HG03378 (cell line): ENCODE measurements around the gene POU3F1.

Experiments
- ATAC-seq: cut with Tn5 transposase; IDR thresholded peaks from one replicate; pipeline ENCODE4 v1.9.1; 2021; ENCODE audit warnings: mild to moderate bottlenecking, moderate library complexity; ENCODE audit not compliant: unreplicated experiment

The POU3F1 gene

DNA sequence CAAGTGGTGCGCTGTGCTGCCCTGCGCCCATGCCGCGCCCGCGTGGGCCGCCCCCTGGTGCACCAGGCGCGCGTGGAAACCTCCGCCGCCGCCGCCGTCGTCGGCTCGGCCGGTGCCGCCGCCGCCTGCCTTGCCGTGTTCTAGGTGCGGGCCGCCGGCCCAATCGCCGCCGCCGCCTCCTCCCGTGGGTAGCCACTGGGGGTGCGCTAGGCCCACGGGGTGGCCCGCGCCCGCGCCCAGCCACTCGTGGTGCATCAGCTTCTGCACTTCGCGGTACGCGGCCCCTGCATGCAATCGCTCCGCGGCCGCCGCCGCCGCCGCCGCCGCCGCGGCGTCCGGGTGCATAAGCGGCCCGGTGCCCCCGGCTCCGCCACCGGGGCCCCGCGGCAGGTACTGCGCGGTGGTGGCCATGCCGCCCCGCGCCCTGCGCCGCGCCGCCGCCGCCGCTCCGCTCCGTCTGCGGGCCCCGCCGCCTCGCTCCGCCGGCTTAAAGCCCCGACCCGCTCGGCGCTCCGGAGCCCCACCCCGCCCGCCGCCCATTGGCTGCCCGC lies at the start of gene POU3F1:
Gene POU3F1, minus strand, starts transcription at position 461 of the 551 bp plus-strand sequence. Its CDS starts 50 bp downstream, at position 411.
- ATAC-seq, result no peak

DNA sequence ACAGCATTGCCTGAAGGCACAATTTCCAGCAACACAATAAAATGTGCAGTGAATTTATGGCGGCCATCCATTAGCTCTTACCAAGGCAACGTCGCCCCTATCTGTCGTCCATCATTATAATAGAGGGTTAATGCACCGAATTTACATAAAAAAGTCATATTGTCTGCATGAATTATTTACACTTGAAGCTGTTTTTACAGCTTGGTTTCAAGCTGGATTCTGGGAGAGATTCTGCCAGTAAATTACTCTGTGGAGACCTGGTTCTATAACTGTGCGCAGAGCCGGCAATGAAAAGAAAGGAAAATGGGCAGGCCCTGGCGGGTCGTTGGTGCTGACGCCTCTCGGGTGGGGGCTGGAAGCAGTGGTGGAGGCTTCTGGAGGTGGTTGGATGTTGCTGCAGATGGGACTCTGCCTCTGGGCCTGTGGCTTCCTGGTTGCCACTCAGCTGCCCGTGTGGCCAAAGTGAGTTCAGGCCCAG lies 48.9 kb upstream of the POU3F1 start:
- no peak for ATAC-seq

DNA sequence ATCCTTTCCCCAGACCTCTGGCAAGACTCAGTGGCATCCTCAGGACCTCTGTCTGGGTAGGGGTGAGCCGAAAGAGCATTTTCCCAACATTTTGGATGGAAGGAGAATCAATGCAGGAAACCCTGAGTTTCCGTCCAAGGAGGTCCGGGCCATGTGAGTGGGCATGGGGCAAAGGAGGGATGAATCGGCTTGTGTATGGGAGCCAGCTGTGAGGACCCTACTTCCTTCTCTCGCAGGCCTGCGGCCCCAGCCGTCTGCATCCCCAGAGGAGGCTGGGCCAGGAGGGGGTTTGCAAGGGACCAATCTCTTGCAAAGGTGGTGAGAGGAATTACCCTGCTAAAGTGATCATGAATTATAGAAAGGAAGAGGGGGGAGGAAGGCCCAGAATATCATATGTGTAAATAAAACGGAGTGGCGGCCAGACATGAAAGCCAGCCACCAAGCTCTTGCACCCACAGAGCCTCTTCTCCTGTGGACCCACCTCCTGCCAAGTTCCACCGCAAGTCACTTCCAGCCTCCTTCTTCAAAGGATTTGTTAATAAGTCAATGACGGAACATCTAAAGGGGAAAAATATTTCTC lies 48.2 kb upstream of the POU3F1 start:
- ATAC-seq, result no peak

DNA sequence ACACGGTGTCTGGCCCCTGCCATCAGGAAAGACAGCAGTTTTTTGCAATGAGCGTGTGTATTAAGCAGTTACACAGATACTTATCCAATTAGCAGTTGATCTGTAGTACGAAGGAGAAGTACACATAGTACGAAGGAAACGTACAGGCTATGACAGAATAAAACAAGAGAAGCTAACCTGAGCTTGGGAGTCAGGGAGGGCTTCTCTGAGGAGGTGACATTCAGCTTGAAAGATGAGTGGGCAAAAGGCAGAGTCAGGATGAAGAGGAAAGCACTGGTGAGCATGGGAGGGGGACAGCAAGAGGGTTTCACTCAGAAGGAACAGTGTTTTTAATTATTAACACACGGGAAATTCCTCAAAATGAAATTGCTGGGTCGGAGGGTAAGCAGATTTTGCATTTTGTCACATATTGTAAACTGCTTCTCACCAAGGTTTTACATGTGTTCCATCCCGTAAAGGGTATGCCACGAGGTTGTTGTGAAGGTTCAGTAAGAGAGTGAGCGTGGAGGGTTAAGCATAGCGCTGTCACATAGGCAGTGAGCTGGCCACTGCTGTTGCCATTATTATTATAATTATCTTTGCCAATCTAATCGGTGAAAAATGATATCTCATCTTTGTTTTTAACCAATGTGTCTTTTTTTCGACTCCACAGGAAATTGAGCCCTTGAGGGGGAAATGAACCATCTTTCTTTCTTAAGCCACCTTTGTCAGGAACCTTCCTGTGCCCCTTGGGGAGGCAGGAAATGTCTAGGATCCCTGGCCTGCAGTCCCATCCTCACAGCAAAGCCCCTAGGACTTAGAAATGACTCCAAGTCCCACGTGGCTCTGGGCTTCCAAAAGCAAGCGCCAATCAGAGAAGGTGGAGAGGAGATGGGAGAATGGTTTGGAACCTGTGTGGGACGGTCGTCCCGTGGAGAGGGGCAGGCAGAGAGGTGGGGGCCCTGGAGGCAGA lies 47.3 kb upstream of the POU3F1 start:
- ATAC-seq, result no peak

DNA sequence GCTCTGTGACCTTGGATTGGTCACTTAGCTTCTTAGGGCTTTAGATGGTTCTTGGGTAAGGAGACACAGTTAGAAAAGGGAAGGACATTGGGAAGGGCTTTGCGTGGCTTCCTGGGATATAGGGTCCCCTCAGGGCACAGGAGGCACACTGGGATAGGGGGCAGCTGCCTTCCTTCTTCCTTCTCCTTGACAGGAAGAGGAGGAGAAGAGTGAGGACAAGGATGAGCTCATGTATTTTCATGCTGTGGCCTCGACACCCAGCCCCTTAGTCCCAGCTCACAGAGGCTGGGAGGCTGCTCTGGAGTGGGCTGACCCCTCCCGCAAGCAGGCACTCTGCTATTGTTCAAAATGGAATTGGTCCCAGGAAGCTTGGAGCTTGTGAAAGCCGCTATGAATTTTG lies 45.7 kb upstream of the POU3F1 start:
- no peak for ATAC-seq

DNA sequence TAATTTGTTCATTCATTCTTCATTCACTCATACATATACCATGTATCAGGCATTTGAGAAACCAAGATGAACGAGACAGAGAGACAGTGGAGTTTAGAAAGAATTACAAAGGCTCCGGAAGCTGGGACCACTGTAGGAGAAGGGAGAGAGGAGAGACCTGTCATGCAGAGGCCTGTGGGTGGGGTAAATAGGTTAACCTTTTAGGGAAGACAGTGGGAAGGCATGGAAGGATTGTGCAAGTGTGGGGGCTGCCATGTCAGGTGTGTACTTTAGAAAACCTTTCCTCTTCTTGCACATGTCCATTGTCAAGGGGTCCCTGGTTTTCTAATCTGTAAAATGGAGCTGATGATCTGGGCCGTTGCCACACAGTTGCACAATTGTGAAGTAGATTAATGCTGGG lies 44.2 kb upstream of the POU3F1 start:
- ATAC-seq, result no peak

DNA sequence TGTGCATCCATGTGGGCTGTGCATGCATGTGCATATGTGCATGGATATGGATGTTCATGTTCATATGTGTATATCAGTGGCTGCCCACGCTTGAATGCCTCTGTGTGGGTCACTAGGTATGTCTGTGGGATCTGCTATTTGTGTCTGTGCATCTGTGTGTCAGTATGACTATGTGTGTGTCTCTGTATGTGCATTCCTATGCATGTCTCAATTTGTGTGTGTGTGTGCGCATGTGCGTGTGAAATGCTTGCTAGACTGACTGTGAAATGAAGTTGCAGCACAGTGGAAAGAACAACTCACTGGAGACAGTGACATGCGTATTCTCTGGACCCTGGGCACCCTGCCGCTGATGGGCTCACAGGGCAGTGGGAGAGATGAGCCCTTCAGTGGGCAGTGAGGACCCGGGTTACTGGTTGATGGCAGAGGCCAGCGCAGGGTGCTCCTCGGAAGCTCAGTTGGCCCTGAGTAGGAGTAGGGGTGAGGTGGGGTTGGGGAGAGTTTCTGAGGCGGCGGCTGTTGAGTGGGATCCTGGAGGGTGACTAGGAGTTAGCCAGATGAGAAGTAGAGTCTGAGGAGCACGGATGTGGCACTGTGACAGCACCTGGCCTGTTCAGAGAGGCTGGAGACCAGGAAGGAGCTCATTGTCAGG lies 43.2 kb upstream of the POU3F1 start:
- no peak for ATAC-seq

DNA sequence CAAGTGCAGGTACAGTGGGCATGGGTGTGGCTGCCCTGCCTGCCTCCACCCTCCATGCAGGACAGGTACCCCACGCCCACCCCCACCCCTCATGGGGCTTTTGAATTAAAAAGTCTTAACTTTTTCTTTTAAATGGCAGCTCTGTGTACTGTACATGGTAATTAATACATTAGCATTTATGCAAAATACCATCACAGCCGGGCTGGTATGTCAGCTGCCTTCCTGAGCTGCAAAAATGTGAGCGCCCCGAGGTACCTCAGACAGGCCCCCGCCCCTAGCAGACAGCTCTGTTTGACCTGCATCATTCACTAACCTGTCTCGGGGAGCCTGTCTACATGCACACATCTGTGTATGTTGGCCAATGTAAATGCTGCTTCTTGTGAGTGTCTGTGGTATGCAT lies 42.2 kb upstream of the POU3F1 start:
- ATAC-seq, result no peak

DNA sequence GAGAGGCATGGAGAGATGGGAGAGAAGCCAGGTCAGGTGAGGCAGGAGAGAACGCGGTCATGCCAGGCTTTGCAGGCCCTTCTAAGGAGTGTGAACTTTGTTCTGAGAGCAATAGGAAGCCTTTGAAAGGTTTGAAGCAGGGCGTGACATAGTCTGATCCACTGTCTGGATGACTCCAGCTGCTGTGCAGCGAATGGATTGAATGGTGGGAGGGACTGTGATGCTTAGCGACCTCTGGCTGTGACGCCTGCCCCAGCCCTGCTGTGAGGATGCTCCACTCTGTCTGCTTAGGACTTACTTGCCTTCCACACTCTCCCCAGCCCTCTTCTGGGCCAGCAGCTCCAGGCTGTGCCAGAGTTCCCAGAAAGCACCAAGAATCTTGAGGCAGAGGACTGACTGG lies 41.8 kb upstream of the POU3F1 start:
- no peak for ATAC-seq

DNA sequence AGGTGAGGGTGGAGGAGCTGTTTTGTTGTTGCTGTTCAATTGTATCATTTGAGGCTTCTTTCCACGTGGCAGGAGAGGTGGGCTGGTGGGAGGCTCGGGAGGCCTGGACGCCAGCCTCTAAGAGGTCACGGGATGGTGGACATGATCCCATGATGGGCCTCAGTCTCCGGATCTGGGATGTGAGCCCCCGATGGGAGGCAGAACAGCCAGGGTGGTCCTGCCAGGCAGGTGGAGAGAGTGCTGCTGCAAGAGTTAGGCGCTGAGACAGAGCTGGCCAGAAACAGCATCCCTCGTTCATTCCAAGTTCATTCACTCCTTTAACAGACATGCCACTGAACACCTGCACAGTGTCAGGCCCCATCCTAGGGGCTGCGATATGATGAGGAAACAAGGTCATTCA lies 41.1 kb upstream of the POU3F1 start:
- ATAC-seq, result no peak

DNA sequence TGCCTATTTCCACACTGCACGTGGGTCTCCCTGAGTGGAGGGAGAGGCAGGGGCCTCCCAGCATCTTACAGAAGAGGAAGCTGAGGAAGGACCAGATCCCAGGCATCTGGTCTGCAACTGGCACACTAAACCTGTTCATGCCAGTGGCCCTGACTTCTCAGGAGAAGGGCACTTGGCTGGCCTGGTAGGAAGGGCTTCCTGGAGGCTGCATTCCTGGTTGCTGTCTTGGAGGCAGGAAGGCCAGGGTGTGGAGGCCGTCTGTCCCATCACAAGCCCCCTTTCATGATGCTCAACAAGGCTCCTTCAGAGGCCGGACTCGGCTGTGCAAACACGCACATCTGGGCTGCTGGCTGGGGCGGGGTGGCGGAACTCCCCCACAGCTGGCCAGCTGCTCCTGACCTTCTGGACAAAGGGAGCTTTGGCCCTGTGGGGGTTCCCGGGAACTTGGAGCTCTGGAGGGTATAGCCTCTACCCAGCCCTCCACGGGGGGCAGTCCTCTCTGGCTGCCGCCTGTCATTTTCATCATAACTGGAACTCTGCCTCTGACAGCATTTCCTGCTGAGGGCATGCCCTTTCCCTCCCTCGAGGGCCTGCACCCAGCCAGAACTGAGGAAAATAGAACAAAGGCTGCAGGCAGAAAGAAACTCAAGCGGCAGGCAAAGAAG lies 39.2 kb upstream of the POU3F1 start:
- ATAC-seq, result no peak

DNA sequence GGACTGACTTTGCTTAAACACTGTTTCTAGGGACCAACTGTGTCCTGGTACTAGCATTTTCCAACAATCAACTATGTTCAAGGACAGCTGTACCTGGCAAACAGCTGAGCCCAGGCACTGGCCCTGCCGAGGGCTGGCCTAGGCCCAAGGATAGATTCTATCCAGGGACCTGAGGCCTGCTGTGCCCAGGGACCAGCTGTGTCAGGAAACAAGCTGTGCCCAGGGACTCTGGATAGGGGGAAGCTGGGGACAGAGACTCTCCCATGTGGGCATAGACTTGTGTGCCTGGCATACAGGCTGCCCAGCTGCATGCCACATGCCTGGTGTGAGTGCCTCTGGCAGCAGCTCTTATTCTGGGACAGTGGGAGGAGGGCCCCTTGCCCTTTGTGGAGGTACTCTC lies 38.1 kb upstream of the POU3F1 start:
- ATAC-seq, result no peak

DNA sequence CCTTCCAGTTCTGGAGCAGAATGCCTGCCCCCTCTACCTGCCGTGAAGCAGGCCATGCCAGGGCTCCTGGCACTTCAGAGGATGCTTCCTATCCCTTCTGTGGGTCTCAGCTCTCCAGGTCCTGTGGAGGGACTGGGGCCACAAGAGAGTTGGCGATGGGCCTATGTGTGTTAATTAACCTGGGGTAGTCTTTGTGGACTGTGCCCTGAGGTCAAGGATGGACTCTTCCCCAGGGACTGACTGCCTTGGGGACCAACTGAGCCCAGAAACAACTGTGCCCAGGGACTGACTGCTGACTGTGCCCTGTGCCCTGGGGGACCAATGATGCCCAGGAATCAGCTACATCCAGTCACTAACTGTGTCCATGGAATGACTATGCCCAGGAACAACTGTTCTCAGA lies 37.5 kb upstream of the POU3F1 start:
- ATAC-seq, result no peak

DNA sequence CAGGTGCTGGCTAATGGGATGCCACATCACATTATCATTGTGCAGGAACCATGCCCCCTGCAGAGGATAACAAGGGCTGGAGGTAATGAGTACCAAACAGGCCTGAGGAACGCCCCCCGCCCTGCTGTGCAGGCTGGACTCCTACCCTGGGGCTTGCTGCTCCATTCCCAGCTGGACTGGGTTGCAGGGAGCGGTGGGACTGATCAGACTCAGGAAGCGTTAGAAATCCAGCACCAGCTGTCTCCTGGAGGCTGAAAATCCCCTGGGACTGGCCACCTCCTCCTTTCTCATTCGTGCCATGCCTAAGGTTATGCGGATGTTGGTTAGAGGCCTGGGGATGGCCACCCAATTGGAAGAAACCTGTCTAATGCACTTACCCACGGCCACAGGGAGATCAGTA lies 36.9 kb upstream of the POU3F1 start:
- no peak for ATAC-seq

DNA sequence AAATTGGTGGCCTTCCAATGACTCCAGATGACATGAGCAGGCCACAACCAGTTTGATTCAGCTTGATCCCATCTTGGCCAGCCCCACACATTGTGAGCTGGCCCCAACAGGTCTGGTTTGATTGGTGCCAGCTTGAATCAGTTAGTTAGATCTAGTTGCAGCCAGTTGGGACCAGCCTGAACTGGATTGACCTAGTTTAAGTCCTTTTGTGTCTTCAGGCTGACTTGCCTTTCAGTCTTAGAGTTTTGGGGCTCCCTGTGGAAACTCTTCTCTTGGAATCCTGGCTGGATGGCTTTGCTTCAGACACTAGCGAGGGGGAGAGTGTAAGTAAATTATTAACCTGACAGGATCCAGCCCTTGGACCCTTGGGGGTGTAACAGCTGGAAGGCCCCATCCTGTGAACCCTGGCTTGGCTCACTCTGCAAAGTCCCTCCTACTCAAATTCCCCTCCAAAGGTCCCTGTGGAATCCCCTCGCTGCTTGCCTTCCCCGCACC lies 36.2 kb upstream of the POU3F1 start:
- ATAC-seq, result no peak

DNA sequence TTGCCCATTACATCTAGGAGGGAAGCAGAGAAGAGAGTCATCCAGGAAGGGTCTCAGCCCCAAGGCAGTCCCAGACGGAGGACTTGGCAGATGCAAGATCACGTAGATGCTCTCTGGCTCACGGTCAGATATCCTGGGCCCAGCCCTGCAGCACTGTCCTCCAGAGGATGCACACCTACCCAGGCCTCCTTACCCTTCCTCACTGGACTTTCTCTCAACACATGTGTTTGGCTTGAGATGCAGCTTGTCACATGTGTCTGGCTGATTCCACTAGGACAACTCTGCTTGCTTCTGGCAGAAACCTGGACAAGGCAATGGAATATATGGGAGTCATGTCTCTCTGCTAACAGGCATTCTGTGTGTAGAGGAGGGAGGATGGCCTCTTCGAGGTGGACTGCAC lies 32.4 kb upstream of the POU3F1 start:
- no peak for ATAC-seq

DNA sequence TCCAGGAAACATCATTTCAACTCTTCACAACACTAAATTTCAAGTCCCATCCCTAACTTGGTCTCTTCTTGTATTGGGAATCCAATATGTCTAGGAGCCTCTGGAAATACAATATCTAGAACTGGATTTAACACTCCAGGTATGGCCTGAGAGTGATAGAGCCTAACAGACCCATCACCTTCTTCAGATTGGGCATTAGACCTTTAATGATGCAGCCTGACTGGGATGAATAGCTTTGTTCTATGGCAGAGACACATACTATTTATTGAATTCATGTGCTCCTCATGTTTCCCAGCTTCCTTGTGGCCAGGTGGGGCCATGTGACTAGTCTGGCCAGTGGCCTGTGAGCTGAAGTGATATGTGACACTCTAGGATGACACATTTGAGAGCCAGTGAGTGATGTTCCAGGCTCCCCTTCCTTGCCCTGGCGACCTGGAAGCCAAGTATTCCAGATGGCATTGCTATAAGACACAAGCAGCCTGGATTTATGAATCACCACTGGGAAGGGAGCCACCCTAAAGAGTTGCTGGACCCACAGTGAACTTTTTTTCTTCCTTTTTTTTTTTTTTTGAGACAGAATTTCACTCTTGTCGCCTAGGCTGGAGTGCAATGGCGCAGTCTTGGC lies 31.0 kb upstream of the POU3F1 start:
- no peak for ATAC-seq

DNA sequence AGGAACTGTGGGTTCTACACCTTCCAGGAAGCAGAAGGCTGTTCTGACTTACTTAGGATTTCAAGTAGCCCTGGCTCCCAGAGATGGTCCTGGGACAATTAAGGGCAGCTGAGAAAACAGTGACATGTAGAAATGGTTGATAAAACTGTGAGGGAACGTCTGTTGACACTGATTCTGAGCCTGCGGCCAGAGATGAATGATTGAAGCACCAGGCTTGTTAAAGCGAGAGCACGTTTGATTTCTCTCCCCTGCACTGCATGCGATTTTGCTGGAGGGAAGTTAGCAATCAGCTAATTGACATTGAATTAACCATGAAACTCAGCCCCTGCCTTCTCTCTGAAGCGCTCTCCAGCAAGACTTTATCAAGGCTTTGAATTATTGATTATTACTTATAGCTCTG lies 29.9 kb upstream of the POU3F1 start:
- ATAC-seq, result no peak

DNA sequence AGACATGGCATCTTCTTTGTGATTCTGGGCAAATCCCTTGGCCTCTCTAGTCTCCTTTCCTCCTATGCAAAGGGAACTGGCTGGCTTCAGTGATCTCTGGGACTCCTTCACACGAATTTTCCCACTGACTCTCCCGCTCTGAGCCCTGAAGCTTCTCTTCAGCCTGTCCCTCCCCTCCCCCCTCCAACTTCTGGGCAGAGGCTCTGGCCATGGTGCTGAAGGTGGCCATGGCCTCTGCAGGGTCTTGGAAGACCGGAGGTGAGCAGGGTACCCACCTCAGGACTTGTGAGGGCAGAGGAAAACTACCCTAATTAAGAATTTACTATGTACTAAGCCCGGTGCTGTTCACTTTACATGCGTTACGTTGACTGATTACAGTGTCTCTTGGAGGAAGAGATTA lies 29.4 kb upstream of the POU3F1 start:
- no peak for ATAC-seq

DNA sequence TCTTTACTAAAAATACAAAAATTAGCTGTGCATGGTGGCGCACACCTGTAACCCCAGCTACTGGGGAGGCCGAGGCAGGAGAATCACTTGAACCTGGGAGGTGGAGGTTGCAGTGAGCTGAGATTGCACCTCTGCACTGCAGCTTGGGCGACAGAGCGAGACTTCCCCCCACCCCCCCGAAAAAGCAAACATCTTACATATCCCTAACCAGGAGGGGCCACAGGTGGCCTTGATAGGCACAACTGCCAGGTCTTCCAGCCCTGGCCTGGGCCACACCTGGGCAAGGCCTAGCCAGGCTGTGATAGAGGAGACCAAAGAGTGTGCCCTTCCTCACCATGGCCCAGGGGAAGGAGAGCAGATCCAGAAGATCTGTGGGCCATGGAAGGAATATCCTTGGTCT lies 28.6 kb upstream of the POU3F1 start:
- ATAC-seq, result no peak
